IMR-90 (cell line): ENCODE measurements around the gene LARGE2. TPM values are rescaled to one million over a fixed set of nuclear protein-coding genes. Genes with fewer than 3 reads are reported as not detected.
A peak's percentile ranks its signal among the peaks of the same experiment; 100 is the strongest.

Experiments
- ATAC-seq: fragments of 200-7000 bp; cut with Tn5 transposase; 2 replicates; pipeline ENCODE4 v1.9.1; 2020; ENCODE audit warnings: low read depth, mild to moderate bottlenecking, moderate library complexity
- BruUV-seq: library from RNA; stranded (reverse); fragments of 400-500 nt; replicated peaks from 2 replicates; lab custom pipeline; 2021; lab: Mats Ljungman, UMichigan
- CTCF ChIA-PET: fragments of 300-600 bp; formaldehyde crosslinking; extraction: SDS; loops from one replicate; lab custom pipeline; 2021; ENCODE audit warnings: antibody characterized with exemption; lab: Yijun Ruan, JAX
- POLR2A ChIA-PET: fragments of 300-600 bp; sonication (Branson Sonifier 250); formaldehyde crosslinking; loops from one replicate; lab custom pipeline; 2022; ENCODE audit warnings: antibody characterized with exemption; ENCODE audit not compliant: unreplicated experiment; lab: Charles Lee
- DNase-seq: peaks from one replicate; pipeline ENCODE4 v3.0.0; 2013
- H2AFZ ChIP-seq: replicated peaks from 2 replicates; pipeline ENCODE3; 2013; ENCODE audit warnings: low read length, mild to moderate bottlenecking; ENCODE audit not compliant: poor library complexity
- H2AK5ac ChIP-seq: 2 replicates; pipeline ENCODE4 v1.6.1; 2013; ENCODE audit warnings: low read depth, low read length, inconsistent platforms
- H2AK9ac ChIP-seq: replicated peaks from 2 replicates; pipeline ENCODE3; 2013; ENCODE audit warnings: mild to moderate bottlenecking, low read depth, low read length, moderate library complexity; ENCODE audit not compliant: poor library complexity
- H2BK120ac ChIP-seq: 2 replicates; pipeline ENCODE4 v1.6.1; 2013; ENCODE audit warnings: low read depth, low read length, inconsistent platforms
- H2BK15ac ChIP-seq: 3 replicates; pipeline ENCODE4 v1.6.1; 2013; ENCODE audit warnings: low read depth, low read length, inconsistent platforms
- H2BK20ac ChIP-seq: 2 replicates; pipeline ENCODE4 v1.6.1; 2013; ENCODE audit warnings: low read depth, mild to moderate bottlenecking, inconsistent platforms, low read length, moderate library complexity
- H2BK5ac ChIP-seq: 2 replicates; pipeline ENCODE4 v1.6.1; 2013; ENCODE audit warnings: mild to moderate bottlenecking, low read depth, low read length, inconsistent platforms; ENCODE audit not compliant: poor library complexity, severe bottlenecking
- H3K14ac ChIP-seq: replicated peaks from 2 replicates; pipeline ENCODE4 v1.6.1; 2013; ENCODE audit warnings: low read depth, low read length, inconsistent platforms
- H3K18ac ChIP-seq: 2 replicates; pipeline ENCODE4 v1.6.1; 2013; ENCODE audit warnings: low read depth, low read length, control low read depth
- H3K23ac ChIP-seq: 2 replicates; pipeline ENCODE4 v1.6.1; 2013; ENCODE audit warnings: low read depth, low read length, inconsistent platforms
- H3K27ac ChIP-seq: 2 replicates; pipeline ENCODE4 v1.5.1; 2013; ENCODE audit warnings: mild to moderate bottlenecking, control low read depth, low read length; ENCODE audit not compliant: insufficient read depth
- H3K27me3 ChIP-seq: 2 replicates; pipeline ENCODE4 v1.6.1; 2013; ENCODE audit warnings: low read length; ENCODE audit not compliant: control insufficient read depth, insufficient read depth
- H3K36me3 ChIP-seq: 2 replicates; pipeline ENCODE4 v1.6.1; 2013; ENCODE audit warnings: low read length, mixed read lengths; ENCODE audit not compliant: control insufficient read depth, insufficient read depth
- H3K4ac ChIP-seq: 2 replicates; pipeline ENCODE4 v1.6.1; 2013; ENCODE audit warnings: low read depth, low read length, inconsistent platforms
- H3K4me1 ChIP-seq: 2 replicates; pipeline ENCODE4 v1.6.1; 2013; ENCODE audit warnings: low read length, mixed read lengths; ENCODE audit not compliant: control insufficient read depth, insufficient read depth
- H3K4me2 ChIP-seq: 2 replicates; pipeline ENCODE4 v1.6.1; 2013; ENCODE audit warnings: low read depth, mild to moderate bottlenecking, control low read depth, low read length, moderate library complexity
- H3K4me3 ChIP-seq: 2 replicates; pipeline ENCODE4 v1.5.1; 2013; ENCODE audit warnings: low read depth, mild to moderate bottlenecking, control low read depth, low read length, moderate library complexity; ENCODE audit not compliant: insufficient read depth
- H3K56ac ChIP-seq: 2 replicates; pipeline ENCODE4 v1.6.1; 2013; ENCODE audit warnings: low read length, inconsistent platforms; ENCODE audit not compliant: insufficient read depth; ENCODE audit errors: extremely low read depth
- H3K79me1 ChIP-seq, 2 experiments: 2 replicates each; pipeline ENCODE4 v1.6.1; 2013; ENCODE audit warnings: low read length in 2 of 2, inconsistent platforms in 1 of 2, low read depth in 1 of 2
- H3K9ac ChIP-seq: 2 replicates; pipeline ENCODE4 v1.6.1; 2013; ENCODE audit warnings: low read depth, low read length, control low read depth
- H3K9me1 ChIP-seq: 2 replicates; pipeline ENCODE4 v1.6.1; 2013; ENCODE audit warnings: low read length, inconsistent platforms; ENCODE audit not compliant: insufficient read depth
- H3K9me3 ChIP-seq: 2 replicates; pipeline ENCODE4 v1.6.1; 2013; ENCODE audit warnings: low read length; ENCODE audit not compliant: control insufficient read depth, insufficient read depth
- H4K20me1 ChIP-seq: 2 replicates; pipeline ENCODE4 v1.6.1; 2013; ENCODE audit warnings: low read length, inconsistent platforms; ENCODE audit not compliant: insufficient read depth
- H4K5ac ChIP-seq: 2 replicates; pipeline ENCODE4 v1.6.1; 2013; ENCODE audit warnings: mild to moderate bottlenecking, low read depth, low read length, control low read depth
- H4K8ac ChIP-seq, 2 experiments: 2 replicates each; pipeline ENCODE4 v1.6.1; 2013; ENCODE audit warnings: low read depth in 2 of 2, low read length in 2 of 2, control low read depth in 1 of 2, inconsistent platforms in 1 of 2
- H4K91ac ChIP-seq: 2 replicates; pipeline ENCODE4 v1.6.1; 2013; ENCODE audit warnings: low read depth, low read length, inconsistent platforms; ENCODE audit not compliant: insufficient read depth
- BHLHE40 ChIP-seq: fragments of 150-350 bp; IDR thresholded peaks from 2 replicates; pipeline ENCODE4 v1.6.1; 2016; ENCODE audit warnings: mild to moderate bottlenecking, low read depth, low read length
- CEBPB ChIP-seq: IDR thresholded peaks from 2 replicates; pipeline ENCODE4 v1.6.1; 2012; ENCODE audit warnings: low read depth, low read length, improper control_type of control experiment
- CHD1 ChIP-seq: IDR thresholded peaks from 2 replicates; pipeline ENCODE4 v1.6.1; 2012; ENCODE audit warnings: low read depth, low read length, improper control_type of control experiment
- CTCF ChIP-seq: conservative IDR thresholded peaks from 2 replicates; pipeline ENCODE4 v1.5.1; 2012; ENCODE audit warnings: mild to moderate bottlenecking, low read depth, low read length, improper control_type of control experiment
- FOS ChIP-seq: fragments of 150-350 bp; IDR thresholded peaks from 2 replicates; pipeline ENCODE4 v1.6.1; 2016; ENCODE audit warnings: low read depth, low read length
- MAZ ChIP-seq: IDR thresholded peaks from 2 replicates; pipeline ENCODE4 v1.6.1; 2012; ENCODE audit warnings: low read depth, mild to moderate bottlenecking, low read length, improper control_type of control experiment, moderate library complexity, borderline replicate concordance
- MXI1 ChIP-seq: IDR thresholded peaks from 2 replicates; pipeline ENCODE4 v1.6.1; 2012; ENCODE audit warnings: low read depth, mild to moderate bottlenecking, low read length, moderate library complexity, borderline replicate concordance
- NFE2L2 ChIP-seq: fragments of 150-350 bp; IDR thresholded peaks from 2 replicates; pipeline ENCODE4 v1.6.1; 2016; ENCODE audit warnings: low read depth, mild to moderate bottlenecking, low read length
- POLR2A ChIP-seq: IDR thresholded peaks from 2 replicates; pipeline ENCODE4 v1.6.1; 2012; ENCODE audit warnings: mild to moderate bottlenecking, low read depth, low read length
- RAD21 ChIP-seq: IDR thresholded peaks from 2 replicates; pipeline ENCODE4 v1.6.1; 2012; ENCODE audit warnings: low read length, improper control_type of control experiment
- RCOR1 ChIP-seq: IDR thresholded peaks from 2 replicates; pipeline ENCODE4 v1.6.1; 2012; ENCODE audit warnings: mild to moderate bottlenecking, low read length, improper control_type of control experiment; ENCODE audit not compliant: insufficient replicate concordance
- RFX5 ChIP-seq: IDR thresholded peaks from 2 replicates; pipeline ENCODE4 v1.8.0; 2012; ENCODE audit warnings: low read depth, mild to moderate bottlenecking, low read length, moderate library complexity
- USF2 ChIP-seq: fragments of 150-350 bp; IDR thresholded peaks from 2 replicates; pipeline ENCODE4 v1.6.1; 2017; ENCODE audit warnings: mild to moderate bottlenecking, antibody characterized with exemption, low read length, low read depth
- WGBS, 2 experiments: methylation state at CpG; one replicate each; pipeline versions ENCODE4 v1.1.5 to v1.1.7; 2013; ENCODE audit warnings: missing lambda C conversion rate in 2 of 2; ENCODE audit not compliant: insufficient read length in 1 of 2; ENCODE audit errors: extremely low coverage in 2 of 2; 5-methylcytosine and 5-hydroxymethylcytosine counted together
- dilution Hi-C: fragments of 300-500 bp; cut with HindIII; formaldehyde crosslinking; loops from one replicate; pipeline ENCODE4 v1.14.3; 2018; ENCODE audit warnings: low sequenced_read_pairs; ENCODE audit not compliant: unreplicated experiment
- in situ Hi-C: fragments of 300-500 bp; cut with MboI; formaldehyde crosslinking; loops from 3 replicates; pipeline ENCODE4 v1.14.3; 2019; ENCODE audit warnings: low sequenced_read_pairs, inconsistent platforms, mixed read lengths
- intact Hi-C: fragments of 100-400 bp; cut with micrococcal nuclease; formaldehyde crosslinking; loops from 2 replicates; pipeline ENCODE4 v1.10.0; 2022
- polyA plus RNA-seq, 3 experiments: library from polyadenylated mRNA; depleted of rRNA; stranded (reverse); fragments of >200 nt; gene quantifications; 2 replicates each; pipeline ENCODE4 v1.2.3, GENCODE V29; 2012; ENCODE audit warnings: low replicate concordance in 1 of 3
- total RNA-seq: library from RNA; depleted of rRNA; stranded (reverse); fragments of >200 nt; gene quantifications from 2 replicates; pipeline ENCODE4 v1.2.3, GENCODE V29; 2012
- TF ChIP-seq, protein P1 (sequence below): fragments of 150-350 bp; IDR thresholded peaks from 2 replicates; pipeline ENCODE4 v1.6.1; 2016; ENCODE audit warnings: low read depth, mild to moderate bottlenecking, low read length, moderate library complexity, borderline replicate concordance

LARGE2 gene
- total and polyA plus RNA-seq, 2 of the 4 experiments (the other 2 are of a cell fraction), result 0.03 TPM; not detected in 1

DNA sequence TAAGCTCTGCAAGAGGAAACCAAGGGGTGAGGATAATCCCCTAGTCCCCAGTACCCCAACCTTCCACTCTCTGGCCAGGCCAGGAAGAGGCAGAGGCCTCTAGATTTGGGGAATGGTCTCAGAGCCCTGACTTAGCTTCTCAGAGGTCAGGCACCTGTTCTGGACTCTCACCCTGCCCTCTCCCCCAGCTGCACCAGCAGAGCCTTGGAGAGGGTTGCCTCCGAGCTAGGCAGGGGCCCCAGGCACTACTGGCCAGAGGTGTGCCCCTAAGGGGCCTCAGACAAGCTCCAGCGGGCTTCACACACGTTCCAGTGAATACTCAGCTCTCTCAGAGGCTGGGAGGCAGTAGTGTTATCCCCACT, 23.4 kb upstream of the LARGE2 start:
- no peak overlapping the region for H3K9ac ChIP-seq

More for the DNA sequence above, 23.4 kb upstream of the LARGE2 start:
- Histone ChIP-seq H2AK9ac (no peak overlapping the region), H3K4me3 (no peak overlapping the region), H3K4ac (no peak overlapping the region), H2BK120ac (no peak overlapping the region), H2BK15ac (no peak overlapping the region), H3K27ac (no peak overlapping the region), H3K23ac (no peak overlapping the region), H4K8ac (no peak overlapping the region), H2BK20ac (no peak overlapping the region), H2AK5ac (no peak overlapping the region), H3K9me3 (no peaks in the 10 kb centered on the region), H3K36me3 (peaks cover 9% of the 10 kb centered on the region), H3K27me3 (peaks cover 26% of the 10 kb centered on the region), H2BK5ac (no peak overlapping the region), H3K4me1 (peaks cover 7% of the 10 kb centered on the region; the same call in 1 of the 2 replicates), H3K56ac (no peak overlapping the region), H3K18ac (no peak overlapping the region), H3K4me2 (no peak overlapping the region), H4K91ac (no peak overlapping the region), H2AFZ (peak overlapping the region; percentile 96), H4K5ac (no peak overlapping the region), H4K20me1 (peaks cover 19% of the 10 kb centered on the region), H3K9me1 (no peaks in the 10 kb centered on the region; the same call in 1 of the 2 replicates), H3K79me1 (peaks cover 0 to 4% of the 10 kb centered on the region in 2 experiments; a peak in 1 of 4 replicates), H3K14ac (no peak overlapping the region)
- BruUV-seq, result no TSS peak
- dilution Hi-C loops, result no loop called here
- TF ChIP-seq POLR2A (no peak), MAZ (no peak), BHLHE40 (no peak), FOS (no peak), RFX5 (no peak), RCOR1 (no peak), NFE2L2 (no peak), MXI1 (no peak), CEBPB (no peak), RAD21 (no peak), CTCF (no peak), CHD1 (no peak), USF2 (no peak)
- TF ChIP-seq, protein P1, sequence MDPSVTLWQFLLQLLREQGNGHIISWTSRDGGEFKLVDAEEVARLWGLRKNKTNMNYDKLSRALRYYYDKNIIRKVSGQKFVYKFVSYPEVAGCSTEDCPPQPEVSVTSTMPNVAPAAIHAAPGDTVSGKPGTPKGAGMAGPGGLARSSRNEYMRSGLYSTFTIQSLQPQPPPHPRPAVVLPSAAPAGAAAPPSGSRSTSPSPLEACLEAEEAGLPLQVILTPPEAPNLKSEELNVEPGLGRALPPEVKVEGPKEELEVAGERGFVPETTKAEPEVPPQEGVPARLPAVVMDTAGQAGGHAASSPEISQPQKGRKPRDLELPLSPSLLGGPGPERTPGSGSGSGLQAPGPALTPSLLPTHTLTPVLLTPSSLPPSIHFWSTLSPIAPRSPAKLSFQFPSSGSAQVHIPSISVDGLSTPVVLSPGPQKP, result no peak
- 0% methylated on average over 1 of the region's 3 CpGs; no CpG with 5 or more reads in 1 of the 2 experiments for WGBS, 2 experiments
- ChIA-PET CTCF (interaction anchor here (1.3 kb wide), 1 partner anchor 27 kb away, joined by 3 read pairs; no protein-coding TSS in a partner anchor), POLR2A (no interaction called here)
- intact Hi-C loops, result no loop called here
- DNase-seq, result no peak
- in situ Hi-C loops, result no loop called here
- no peak for ATAC-seq
